ELR (cell line): ENCODE measurements around the gene ABHD18.
"Not testable (repeated sequence)": the region's sequence is repeated elsewhere in the genome, so short reads cannot be mapped to it uniquely, and the experiment has no call there.

Source experiments
- DNase-seq: peaks from one replicate; pipeline ENCODE4 v3.0.0-alpha.2; 2015; ENCODE audit warnings: low read depth

ABHD18 gene

DNA sequence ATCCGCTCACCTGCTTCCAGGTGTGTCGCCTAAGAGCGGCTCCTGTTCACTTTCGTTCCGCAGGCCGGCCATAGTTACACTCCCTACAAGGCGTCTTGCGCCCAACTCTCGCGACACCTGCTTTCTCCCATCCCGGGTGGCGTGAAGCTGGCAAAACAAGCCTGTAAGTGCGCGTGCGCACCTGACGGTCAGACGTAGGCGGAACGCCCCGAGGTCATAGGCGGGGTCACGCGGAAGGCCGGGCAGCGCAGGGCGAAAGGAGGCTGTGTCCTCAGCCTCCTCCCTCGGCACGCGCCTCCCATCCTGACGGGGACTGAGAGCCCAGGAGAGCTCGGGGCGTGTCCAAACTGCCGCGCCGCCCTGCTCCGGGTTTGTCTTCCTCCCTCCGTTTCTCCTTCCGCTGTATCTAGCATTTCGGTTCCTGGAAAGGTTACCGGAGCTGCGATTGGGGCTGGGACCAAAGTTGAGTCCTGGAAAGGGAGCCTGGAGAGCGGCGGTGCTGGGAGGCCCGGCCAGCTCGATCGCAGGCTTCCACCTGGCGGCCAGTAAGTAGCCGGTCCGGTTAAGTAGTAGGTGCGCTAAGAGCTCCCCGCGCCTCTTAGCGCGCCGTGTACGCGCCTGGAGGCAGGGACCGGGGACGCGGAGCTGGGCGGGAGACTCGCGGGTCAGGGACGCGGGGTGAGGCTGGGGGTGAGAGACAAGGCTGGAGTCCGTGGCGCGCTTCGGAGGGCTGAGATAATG lies at the start of gene ABHD18, which contains the start of gene MFSD8:
Gene ABHD18 (plus strand): TSS at position 345 of the 741 bp plus-strand sequence. CDS start 17,550 bp downstream, outside the sequence.
Gene MFSD8 (minus strand): TSS at position 112 of the 741 bp plus-strand sequence. CDS start 40 bp downstream, at position 72.
- DNase-seq: peak; percentile 98

DNA sequence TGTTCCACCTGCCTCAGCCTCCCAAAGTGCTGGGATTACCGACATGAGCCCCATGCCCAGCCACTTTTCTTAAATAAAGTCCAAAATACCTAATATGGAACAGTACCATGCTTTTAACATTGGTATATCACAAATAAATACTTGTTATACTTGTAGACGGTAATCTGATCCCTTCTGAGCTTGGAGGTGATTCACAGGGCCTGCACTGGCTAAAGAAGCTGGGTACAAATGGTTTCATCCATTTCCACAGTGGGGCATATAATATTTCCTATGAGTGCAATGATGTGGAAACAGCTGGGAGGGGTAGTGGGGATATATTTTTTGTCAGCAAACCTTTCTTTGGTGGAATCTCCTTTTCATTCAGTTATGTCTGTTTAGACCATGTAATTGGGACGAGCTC lies 48.7 kb upstream of the ABHD18 start:
- DNase-seq: no peak

DNA sequence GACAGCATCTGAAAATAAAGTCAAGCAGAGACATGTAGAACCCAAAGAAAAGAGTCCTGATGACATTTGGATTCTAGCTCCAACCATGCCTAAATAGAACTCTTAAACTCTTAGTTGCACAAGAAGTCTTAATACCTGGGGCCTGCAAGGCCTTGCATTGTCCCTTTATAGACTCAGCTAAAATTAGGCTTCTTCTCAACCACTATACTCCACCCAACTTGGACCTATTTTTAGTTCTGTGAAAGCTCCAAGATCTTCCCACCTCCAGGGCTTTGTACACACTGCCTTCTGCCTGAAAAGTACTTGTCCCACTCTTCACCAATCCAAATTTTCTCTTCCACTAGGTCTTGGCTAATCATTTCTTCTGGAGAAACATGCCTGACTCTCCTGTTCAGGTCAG lies 48.1 kb upstream of the ABHD18 start:
- DNase-seq: no peak

DNA sequence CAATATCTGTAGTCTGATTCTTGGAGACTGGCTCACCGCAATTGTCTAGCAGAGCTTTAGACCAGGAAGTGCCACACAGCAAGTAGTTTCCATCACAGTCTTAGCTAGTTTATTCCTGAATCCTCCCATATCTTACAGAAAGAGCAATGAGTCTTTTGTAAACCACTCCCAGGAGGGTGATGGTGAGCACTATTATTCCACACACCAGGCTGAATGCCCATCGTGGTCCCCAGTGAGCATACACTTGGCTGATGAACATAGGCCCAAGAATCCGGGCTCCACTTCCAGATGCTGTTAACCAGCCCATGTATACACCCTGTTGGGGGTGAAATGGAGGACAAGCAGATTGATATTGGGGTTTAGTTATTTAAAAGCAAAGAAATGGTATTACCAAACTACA lies 44.7 kb upstream of the ABHD18 start:
- DNase-seq: no peak

DNA sequence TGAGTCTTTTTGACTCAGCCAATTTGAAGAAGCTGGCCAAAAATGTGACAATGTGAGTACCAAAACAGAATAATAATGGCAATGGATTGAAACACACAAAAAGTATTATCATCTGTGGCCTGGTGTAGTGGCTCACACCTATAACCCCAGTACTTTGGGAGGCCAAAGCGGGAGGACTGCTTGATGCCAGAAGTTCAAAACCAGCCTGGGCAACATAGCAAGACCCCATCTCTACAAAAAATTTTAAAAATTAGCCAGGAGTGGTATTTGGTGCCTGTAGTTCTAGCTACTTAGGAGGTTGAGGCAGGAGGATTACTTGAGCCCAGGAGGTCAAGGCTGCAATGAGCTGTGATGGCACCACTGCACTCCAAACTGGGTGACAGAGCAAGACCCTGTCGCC lies 43.0 kb upstream of the ABHD18 start:
- DNase-seq: no peak

DNA sequence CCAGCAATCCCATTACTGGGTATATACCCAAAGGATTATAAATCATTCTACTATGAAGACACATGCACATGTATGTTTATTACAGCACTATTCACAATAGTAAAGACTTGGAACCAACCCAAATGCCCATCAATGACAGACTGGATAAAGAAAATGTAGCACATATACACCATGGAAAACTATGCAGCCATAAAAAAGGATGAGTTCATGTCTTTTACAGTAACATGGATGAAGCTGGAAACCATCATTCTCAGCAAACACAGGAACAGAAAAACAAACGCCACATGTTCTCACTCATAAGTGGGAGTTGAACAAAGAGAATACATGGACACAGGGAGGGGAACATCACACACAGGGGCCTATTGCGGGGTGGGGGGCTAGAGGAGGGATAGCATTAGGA lies 39.5 kb upstream of the ABHD18 start:
- not testable (repeated sequence) for DNase-seq

DNA sequence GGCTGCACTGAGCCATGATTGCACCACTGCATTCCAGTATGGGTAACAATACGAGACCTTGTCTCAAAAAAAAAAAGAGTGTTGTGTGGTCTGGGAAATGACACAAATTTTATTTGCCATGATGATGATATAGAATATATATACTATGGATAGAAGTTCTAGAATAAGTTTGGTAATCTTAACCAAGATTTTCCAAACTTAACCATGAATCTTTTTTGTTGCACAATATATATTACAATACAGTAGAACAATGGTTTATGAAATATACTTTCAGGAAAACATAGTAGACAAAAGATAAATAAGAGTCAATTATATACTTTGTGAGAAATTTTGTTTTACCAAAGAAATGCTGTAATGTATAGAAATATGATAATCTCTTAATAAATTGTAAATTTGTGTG lies 35.0 kb upstream of the ABHD18 start:
- no peak for DNase-seq

DNA sequence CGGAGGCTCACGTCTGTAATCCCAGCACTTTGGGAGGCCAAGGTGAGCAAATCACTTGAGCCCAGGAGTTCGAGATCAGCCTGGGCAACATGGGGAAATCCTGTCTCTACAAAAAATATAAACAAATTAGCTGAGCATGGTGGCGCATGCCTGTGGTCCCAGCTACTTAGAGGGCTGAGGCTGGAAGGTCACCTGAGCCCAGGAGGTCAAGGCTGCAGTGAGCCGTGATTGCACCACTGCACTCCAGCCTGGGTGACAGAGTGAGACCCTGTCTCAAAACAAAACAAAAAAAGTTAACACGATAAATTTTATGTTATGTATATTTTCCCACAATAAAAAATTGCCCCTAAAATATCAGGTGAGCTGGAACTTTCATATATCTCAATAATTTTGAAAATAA lies 33.4 kb upstream of the ABHD18 start:
- not testable (repeated sequence) for DNase-seq

DNA sequence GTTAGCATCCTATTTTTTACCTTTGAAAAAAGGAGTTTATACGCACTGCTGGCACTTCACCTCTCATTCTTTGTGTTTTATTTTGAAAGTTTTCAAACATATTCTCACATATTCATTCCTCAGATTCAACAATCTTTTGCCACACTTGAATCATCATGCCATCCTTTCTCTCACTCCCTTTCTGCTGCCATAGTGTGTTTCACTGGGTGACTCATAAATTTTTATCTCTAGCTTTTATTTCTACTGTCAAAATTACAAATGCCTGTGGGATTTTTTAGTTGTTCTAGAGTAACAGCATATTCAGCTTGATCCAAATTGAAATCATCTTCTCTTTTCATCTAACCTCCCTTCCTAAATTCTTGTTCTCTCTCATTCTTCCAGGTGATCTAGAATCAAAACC lies 28.2 kb upstream of the ABHD18 start:
- DNase-seq: peak; percentile 47

DNA sequence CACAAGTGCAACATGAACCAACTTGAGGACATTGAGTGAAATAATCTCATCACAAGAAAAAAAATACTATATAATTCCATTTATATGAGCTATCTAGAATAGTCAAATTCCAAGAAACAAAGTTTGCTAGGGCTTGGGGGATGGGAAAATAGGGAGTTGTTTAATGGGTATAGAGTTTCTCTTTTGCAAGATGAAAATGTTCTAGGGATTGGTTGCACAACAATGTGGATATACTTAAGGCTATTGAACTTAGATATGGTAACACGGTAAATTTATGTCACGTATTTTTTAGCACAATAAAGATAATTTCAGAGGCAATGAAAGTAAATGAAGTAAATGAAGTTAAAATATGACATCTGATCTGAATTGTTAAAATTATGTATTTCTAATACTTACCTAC lies 8.1 kb upstream of the ABHD18 start:
- no peak for DNase-seq

DNA sequence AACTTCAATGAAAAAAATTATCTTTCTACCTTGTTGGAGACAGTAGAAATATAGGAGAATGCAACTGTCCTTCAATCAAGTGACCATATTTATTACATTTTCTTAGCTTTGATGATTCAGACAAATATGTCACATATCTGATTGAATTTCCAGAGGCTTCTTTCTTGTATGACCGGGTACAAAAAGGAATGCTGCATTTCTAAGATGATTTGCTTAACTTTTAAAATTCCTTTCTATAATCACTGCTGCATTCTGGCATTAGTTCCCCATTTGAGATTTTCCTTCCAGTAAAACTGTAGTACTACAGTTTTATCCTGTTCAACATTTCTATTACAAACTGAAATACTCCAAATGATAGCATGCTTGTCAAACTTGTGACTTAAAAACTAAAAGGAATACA lies 5.4 kb upstream of the ABHD18 start:
- DNase-seq: no peak

DNA sequence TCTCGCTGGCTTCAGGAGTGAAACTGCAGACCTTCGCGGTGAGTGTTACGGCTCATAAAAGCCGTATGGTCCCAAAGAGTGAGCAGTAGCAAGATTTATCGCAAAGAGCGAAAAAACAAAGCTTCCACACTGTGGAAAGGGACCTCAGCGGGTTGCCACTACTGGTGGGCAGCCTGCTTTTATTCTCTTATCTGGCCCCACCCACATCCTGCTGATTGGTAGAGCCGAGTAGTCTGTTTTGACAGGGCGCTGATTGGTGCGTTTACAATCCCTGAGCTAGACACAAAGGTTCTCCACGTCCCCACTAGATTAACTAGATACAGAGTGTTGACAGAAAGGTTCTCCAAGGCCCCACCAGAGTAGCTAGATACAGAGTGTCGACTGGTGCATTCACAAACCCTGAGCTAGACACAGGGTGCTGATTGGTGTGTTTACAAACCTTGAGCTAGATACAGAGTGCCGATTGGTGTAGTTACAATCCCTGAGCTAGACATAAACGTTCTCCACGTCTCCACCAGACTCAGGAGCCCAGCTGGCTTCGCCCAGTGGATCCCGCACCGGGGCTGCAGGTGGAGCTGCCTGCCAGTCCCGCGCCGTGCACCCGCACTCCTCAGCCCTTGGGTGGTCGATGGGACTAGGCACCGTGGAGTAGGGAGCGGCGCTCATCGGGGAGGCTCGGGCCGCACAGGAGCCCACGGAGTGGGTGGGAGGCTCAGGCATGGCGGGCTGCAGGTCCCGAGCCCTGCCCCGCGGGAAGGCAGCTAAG lies 1.4 kb upstream of the ABHD18 start:
- not testable (repeated sequence) for DNase-seq

DNA sequence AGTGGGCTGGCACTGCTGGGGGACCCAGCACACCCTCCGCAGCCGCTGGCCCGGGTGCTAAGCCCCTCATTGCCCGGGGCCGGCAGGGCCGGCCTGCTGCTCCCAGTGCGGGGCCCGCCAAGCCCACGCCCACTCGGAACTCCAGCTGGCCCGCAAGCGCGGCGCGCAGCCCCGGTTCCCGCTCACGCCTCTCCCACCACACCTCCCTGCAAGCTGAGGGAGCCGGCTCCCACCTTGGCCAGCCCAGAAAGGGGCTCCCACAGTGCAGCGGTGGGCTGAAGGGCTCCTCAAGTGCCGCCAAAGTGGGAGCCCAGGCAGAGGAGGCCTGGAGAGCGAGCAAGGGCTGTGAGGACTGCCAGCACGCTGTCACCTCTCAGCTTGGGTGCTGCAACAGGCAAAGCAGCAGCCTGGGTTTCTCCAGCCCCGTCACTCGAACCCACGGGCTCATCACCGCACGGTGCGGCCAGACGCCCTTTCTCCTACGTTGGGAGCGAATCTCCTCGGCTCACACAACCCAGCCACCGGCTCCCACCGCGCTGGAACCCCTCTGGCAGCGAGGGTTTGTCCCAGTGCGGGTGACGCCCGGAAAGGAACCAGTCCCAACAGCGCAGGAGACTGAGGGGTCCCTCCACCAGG lies 662 bp upstream of the ABHD18 start:
- DNase-seq: not testable (repeated sequence)

DNA sequence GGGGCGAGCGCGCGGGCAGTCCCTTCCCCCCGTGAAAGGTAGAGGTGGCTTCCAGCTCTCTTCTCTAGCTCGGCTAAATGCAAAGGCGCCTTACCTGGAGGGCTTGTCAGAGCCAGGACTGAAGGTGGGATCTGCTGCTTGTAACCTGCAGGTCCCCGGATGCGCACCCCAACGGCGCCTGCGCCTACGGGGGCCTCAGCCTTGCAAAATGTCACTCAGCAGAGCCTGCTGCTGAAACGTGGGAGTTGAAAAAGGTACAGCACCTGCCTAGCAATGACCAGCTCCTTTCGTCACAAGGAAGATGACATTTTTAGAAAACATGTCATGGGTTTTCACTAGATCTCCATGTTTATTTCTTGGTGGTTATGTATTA lies 583 bp downstream of the ABHD18 start:
- peak; percentile 36 for DNase-seq

DNA sequence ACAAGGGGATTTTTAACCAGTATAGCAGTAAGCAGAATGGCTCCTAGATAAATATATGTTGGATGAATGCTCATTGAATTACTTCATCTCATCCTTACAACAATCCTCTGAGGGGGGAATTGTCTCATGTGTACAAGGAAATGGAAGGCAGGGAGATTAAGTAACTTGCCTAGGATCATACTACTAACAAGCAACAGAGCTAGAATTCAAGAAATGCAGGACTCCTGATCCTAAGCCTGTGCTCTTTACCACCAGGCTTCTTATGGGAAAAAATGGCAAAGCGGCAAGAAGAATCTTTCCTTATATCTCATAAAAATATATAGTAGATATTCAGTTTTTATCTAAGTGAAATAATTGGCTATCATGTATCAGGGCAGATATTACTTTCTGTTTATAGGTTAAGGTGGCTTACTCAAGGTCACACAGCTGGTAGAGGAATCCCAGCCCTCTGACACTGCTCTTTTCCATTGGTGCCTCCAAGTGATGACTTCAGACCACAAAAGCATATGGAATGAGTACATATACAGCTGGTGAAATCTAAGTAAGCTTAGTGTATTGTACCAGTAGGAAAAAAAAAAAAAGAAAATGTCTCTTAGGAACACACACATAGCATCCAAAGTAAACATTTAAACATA lies 2.1 kb downstream of the ABHD18 start:
- DNase-seq: peak; percentile 25

DNA sequence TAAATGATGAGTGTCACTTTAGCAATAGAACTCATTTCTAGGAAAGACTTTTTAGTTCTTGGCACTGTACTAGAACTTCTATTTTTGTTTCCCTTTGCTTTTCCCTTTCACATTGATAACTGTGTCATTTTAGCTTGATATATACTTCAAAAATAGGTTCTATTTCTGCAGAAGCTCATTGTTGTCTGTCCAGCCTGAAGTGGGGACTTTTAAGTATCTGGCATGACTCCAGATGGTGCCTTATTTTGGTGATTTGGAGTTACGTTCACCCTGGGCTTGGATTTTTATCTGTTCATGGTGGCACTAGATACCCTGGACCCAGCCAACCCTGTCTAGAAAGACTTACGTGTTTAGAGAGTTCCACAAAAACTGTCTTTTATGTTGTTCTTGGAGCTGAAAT lies 3.4 kb downstream of the ABHD18 start:
- DNase-seq: no peak

DNA sequence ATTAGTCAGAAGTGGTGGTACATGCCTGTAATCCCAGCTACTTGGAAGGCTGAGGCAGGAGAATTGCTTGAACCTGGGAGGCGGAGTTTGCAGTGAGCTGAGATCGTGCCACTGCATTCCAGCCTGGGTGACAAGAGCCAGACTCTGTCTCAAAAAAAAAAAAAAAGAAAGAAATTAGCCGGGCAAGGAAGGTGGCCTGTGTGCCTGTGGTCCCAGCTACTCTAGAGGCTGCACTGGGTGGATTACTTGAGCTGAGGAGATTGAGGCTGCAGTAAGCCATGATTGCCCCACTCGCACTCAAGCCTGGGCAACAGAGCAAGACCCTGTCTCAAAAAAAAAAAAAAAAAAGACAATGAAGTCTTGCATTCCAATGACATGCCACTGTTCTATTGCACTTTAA lies 5.7 kb downstream of the ABHD18 start:
- not testable (repeated sequence) for DNase-seq

DNA sequence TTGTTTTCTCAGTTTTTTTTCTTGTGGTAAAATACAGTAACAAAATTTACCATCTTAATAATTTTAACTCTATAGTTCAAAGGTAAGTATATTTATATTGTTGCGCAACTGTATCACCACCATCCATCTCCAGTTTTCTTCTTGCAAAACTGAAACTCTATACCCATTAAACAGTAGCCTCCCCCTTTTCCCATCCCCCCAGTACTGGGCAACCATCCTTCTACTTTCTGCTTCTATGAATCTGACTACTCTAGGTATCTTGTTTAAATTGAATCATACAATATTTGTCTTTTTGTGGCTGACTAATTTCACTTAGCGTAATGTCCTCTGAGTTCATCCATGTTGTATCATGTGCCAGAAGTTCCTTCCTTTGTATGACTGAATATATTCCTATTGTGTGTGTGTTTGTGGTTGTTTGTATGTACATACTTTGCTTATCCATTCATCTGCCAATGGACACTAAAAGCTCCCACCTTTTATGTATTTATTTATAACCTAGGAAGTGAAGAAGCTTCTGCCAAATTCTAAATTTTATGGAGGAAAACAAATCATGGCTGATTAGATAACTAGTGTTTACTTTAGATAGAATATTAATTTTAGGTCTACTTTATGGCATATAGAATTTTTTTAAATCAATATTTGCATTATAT lies 10.0 kb downstream of the ABHD18 start:
- peak; percentile 50 for DNase-seq

DNA sequence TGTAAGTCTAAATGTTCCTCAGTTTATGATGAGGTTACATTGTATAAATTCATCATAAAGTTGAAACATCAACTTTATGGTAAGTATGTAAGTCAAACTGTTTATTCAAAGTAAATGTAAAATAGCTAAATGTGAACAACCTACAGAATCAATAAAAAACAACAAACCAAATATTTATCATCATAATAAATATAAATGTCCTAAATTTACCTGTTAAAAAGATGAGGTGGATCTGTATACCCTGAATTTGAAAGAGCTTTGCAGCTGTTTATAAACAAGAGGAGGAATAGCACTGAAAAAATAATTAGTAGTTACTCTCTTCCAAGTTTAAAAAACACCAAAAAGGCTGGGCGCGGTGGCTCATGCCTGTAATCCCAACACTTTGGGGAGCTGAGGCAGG lies 13.7 kb downstream of the ABHD18 start:
- no peak for DNase-seq

DNA sequence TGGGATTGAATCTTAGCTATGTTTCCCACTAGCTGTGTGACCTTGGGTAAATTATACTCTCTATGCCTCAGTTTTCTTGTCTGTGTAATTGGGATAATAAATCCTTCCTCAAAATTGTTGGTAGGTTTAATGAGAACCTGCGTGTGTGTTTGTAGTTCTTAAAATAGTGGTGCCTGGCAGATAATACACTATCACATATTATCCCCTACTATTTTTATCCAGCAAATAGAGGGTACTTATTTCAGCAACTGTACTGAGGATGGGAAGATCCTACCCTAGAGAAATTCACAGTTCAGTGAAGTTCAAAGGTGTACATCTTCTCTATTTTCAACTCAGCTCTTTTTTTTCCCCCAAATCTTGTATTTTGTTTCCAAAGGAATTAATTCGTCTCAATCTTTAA lies 17.2 kb downstream of the ABHD18 start:
- no peak for DNase-seq

DNA sequence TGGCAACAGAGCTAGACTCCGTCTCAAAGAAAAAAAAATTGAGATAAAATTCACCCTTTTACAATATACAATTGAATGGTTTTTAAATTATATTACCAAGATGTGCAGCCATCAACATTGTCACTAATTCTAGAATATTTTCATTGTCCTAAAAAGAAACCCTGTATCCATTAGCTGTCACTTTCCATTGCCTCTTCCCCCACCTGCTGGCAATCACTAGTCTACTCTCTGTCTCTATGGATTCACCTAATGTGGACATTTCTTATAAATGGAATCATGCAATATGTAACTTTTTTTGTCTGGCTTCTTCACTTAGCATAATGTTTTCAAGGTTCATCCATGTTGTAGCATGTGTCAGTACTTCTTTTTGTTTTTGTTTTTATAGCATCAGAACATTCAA lies 20.8 kb downstream of the ABHD18 start:
- no peak for DNase-seq

DNA sequence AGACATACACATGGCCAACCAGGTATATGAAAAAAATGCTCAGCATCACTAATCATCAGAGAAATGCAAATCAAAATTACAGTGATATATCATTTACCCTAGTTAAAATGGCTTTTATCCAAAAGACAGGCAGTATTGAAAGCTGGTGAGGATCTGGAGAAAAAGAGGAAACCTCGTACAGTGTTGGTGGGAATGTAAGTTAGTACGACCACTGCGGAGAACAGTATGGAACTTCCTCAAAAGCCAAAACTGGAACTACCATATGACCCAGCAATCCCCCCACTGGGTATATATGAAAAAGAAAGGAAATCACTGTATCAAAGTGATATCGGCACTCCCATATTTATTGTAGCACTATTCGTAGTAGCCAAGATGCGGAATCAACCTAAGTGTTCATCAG lies 23.4 kb downstream of the ABHD18 start:
- DNase-seq: no peak
